ENCODE data around the gene NRIP2.

NRIP2 gene

DNA sequence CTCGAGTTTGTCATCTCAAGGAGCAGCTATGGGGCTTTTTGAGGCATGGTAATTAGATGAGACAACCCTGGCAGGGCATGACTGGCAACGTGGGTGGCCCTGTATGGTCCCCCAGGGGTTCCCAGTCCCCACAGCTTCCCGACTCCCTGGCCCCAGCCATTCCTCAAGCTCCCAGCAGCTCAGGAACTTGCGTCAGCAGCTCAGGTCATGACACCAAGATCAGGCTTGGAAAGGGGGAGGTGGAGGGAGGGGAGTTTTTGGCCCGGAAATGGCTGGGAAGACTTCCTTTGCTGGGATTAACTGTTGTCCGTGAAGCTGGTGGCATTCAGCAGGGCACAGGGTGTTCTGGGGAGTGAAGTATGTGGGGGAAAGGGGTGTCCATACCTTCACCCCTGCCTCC is 10.4 kb upstream of the NRIP2 start:
- TF ChIP-seq, protein P1, sequence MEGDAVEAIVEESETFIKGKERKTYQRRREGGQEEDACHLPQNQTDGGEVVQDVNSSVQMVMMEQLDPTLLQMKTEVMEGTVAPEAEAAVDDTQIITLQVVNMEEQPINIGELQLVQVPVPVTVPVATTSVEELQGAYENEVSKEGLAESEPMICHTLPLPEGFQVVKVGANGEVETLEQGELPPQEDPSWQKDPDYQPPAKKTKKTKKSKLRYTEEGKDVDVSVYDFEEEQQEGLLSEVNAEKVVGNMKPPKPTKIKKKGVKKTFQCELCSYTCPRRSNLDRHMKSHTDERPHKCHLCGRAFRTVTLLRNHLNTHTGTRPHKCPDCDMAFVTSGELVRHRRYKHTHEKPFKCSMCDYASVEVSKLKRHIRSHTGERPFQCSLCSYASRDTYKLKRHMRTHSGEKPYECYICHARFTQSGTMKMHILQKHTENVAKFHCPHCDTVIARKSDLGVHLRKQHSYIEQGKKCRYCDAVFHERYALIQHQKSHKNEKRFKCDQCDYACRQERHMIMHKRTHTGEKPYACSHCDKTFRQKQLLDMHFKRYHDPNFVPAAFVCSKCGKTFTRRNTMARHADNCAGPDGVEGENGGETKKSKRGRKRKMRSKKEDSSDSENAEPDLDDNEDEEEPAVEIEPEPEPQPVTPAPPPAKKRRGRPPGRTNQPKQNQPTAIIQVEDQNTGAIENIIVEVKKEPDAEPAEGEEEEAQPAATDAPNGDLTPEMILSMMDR (IDR thresholded peaks at IDR 0.05; ENCODE audit: low read depth, low read length): no peak
- no peak overlapping the region for H3K4me3 ChIP-seq (replicated peaks in 1 of 2; ENCODE audit: low read depth in 2 of 2, low read length in 2 of 2)
- DNase-seq (ENCODE audit: low read depth in 2 of 2): peak; percentile 72 to 89

DNA sequence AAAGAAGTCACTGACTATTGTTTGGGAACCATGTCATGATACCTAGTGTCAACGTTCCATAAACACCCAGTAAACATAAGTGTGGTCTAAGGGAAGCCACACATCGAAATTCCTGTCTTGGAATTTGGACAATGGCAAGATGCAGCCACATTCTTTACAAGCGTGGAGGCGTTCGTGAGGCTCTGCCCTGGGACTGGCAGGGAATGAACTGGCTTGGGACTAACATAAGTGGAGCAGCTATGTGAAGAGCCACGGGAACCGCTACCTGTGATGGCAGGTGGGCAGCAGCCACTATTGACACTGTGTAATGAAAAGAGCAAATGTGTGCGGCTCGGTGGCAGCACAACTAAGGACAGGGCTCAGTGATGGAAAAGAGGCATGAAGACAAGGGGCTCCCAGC is 10.0 kb upstream of the NRIP2 start:
- H3K4me3 ChIP-seq (replicated peaks in 1 of 2; ENCODE audit: low read depth in 2 of 2, low read length in 2 of 2): no peak overlapping the region
- TF ChIP-seq, protein P1 (IDR thresholded peaks at IDR 0.05; ENCODE audit: low read depth, low read length): no peak
- DNase-seq (ENCODE audit: low read depth in 2 of 2): peak in 1 of 2 donors; percentile 11

DNA sequence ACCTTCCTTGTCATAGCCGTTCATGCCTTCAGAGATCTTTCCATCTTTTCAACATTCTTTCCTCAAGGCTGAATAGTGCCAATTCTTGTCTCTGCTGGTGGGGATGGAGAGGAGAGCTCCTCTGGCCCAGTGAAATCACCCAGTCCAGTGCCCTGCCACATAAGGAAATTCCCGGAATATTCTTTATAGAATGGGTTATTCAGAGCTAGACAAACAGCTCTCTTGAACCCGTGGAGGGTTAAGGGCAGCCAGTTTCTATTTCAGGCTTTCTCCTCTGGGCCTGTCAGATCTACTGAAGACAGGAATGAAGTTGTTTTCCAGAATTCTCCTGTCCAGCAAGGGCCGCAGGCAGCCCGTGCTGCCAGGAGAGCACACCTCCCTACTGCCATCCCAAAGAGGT is 8.1 kb upstream of the NRIP2 start:
- TF ChIP-seq, protein P1 (IDR thresholded peaks at IDR 0.05; ENCODE audit: low read depth, low read length): no peak
- DNase-seq (ENCODE audit: low read depth in 2 of 2): no peak

DNA sequence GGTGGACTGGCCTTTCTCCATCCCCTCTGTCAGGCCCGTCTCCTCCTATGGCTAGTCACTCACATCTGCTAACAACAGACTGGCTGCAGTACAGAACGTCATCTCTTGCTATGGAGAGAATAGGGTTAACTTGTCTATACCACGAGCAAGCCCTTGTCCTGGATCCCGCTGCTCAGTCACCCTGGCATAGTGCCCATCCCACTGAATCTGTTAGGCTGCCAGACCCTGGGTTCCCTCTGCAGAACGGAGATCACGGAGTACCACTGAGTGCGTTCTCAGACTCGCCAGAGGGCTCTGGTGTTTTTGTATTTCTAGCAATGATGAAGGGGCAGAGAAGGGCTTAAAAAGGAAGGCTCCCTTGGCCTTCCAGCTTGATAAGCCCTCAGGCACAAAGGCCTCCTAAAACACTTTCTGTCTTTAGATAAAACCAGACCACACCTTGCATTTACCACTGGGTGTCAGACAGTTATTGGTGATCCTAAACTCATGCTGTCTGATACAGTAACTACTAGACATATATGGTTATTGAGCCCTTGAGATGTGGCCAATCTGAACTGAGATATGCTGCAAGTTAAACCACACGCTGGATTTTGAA is 6.3 kb upstream of the NRIP2 start:
- no peak for DNase-seq (ENCODE audit: low read depth in 2 of 2)
- TF ChIP-seq, protein P1 (IDR thresholded peaks at IDR 0.05; ENCODE audit: low read depth, low read length): no peak
- H3K4me3 ChIP-seq (replicated peaks in 1 of 2; ENCODE audit: low read depth in 2 of 2, low read length in 2 of 2): no peak overlapping the region

More for the DNA sequence above, 8.1 kb upstream of the NRIP2 start:
- no peak overlapping the region for H3K4me3 ChIP-seq (replicated peaks in 1 of 2; ENCODE audit: low read depth in 2 of 2, low read length in 2 of 2)

DNA sequence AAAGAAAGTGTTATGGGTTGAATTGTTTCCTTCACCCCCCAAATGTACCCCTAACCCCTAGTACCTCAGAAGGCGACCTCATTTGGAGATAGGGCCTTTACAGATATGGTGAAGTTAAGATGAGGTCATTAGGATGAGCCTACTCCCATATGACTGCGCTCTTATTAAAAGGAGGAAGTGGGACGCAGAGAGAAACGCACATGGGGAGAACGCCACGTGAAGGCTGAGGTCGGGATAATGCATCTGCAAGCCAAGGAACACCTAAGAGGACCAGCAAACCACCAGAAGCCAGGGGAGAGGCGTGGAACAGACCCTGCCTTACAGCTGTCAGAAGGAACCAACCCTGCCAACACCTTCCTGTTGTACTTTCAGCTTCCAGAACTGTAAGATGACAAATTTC is 1.7 kb upstream of the NRIP2 start:
- TF ChIP-seq, protein P1 (IDR thresholded peaks at IDR 0.05; ENCODE audit: low read depth, low read length): no peak
- H3K4me3 ChIP-seq (replicated peaks in 1 of 2; ENCODE audit: low read depth in 2 of 2, low read length in 2 of 2): no peak overlapping the region
- DNase-seq (ENCODE audit: low read depth in 2 of 2): no peak

DNA sequence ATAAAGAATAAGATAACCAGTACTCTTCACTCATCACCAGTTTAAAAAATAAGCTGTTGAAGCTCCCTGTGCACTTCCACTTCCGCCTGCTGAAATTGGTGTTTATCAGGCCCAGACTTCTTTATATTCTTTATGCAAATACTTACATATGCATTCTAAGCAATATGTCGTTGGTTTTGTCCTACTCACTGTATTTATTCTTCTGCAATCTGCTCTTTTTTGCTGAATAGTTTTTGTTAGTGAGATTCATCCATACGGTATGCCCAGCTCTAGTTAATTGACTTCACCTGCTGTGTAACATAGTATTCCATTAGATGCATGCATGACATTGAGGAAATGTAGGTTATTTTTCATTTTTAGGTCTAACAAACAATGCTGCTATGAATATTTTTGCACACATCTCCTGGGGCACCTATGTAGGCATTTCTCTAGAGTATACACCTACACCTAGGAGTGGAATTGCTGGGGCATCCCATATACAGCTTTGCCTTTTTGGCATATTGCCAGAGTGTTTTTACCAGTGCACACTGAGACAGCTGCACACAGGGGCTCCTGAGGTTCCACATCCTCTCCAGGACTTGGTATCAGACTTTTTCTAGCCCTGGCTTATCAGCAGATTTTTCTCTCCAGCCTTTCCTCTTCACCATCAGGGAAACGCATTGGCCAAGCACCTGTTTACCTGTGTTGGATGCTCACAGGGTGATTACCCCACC is 1.0 kb upstream of the NRIP2 start:
- TF ChIP-seq, protein P1 (IDR thresholded peaks at IDR 0.05; ENCODE audit: low read depth, low read length): no peak
- DNase-seq (ENCODE audit: low read depth in 2 of 2): no peak
- H3K4me3 ChIP-seq (replicated peaks in 1 of 2; ENCODE audit: low read depth in 2 of 2, low read length in 2 of 2): no peak overlapping the region
